IPS-18c (cell line): Measurements from ENCODE around the gene CCDC87.
"Not testable (repeated sequence)": the region's sequence is repeated elsewhere in the genome, so short reads cannot be mapped to it uniquely, and the experiment has no call there.

ENCODE experiments used
- H3K4me3 ChIP-seq: 2 replicates; pipeline ENCODE4 v1.7.0; 2013; ENCODE audit warnings: low read depth, mild to moderate bottlenecking, low read length, moderate library complexity; ENCODE audit not compliant: insufficient read depth
- H3K9me3 ChIP-seq: one replicate; pipeline ENCODE4 v1.6.1; 2013; ENCODE audit warnings: mild to moderate bottlenecking, low read length, moderate library complexity; ENCODE audit not compliant: control insufficient read depth, insufficient read depth

CCDC87 gene

GRCh38 chr11:66592457-66593302 lies at the start of gene CCDC87, which contains the start of gene CCS:
Gene CCDC87, minus strand, starts transcription at chr11:66593063. Its CDS starts 48 bp downstream, at chr11:66593015.
Gene CCS, plus strand, starts transcription at chr11:66593185. Its CDS starts 77 bp downstream, at chr11:66593262.
- Histone ChIP-seq H3K4me3 (peak within 1 kb of the TSS; percentile 56), H3K9me3 (peaks cover 4% of the 10 kb centered on the region)

- Histone ChIP-seq H3K4me3 (no peak overlapping the region), H3K9me3 (no peaks in the 10 kb centered on the region)
Measured at GRCh38 chr11:66641834-66642233, 49.0 kb upstream of the CCDC87 start.

GRCh38 chr11:66639814-66640340 lies 47.0 kb upstream of the CCDC87 start:
- not testable (repeated sequence) for H3K9me3 ChIP-seq
- H3K4me3 ChIP-seq: peak overlapping the region; percentile 97

GRCh38 chr11:66639066-66639813 lies 46.4 kb upstream of the CCDC87 start:
- H3K9me3 ChIP-seq: no peaks in the 10 kb centered on the region
- peak overlapping the region; percentile 97 for H3K4me3 ChIP-seq

- H3K4me3 ChIP-seq: peak within 1 kb of the TSS; percentile 97
Measured at GRCh38 chr11:66638177-66639065, 45.6 kb upstream of the CCDC87 start, which contains the start of gene RBM4. Gene RBM4, plus strand, starts transcription at chr11:66638703. Its CDS starts 1,009 bp downstream, at chr11:66639712.

GRCh38 chr11:66637557-66638176 lies 44.8 kb upstream of the CCDC87 start:
- Histone ChIP-seq H3K4me3 (peak overlapping the region; percentile 34), H3K9me3 (no peaks in the 10 kb centered on the region)

More at GRCh38 chr11:66638177-66639065, 45.6 kb upstream of the CCDC87 start, which contains the start of gene RBM4:
- no peaks in the 10 kb centered on the region for H3K9me3 ChIP-seq

- H3K4me3 ChIP-seq: no peak overlapping the region
Measured at GRCh38 chr11:66636411-66636810, 43.5 kb upstream of the CCDC87 start.

GRCh38 chr11:66632952-66633351 lies 40.1 kb upstream of the CCDC87 start:
- Histone ChIP-seq H3K9me3 (peaks cover 2% of the 10 kb centered on the region), H3K4me3 (no peak overlapping the region)

More at GRCh38 chr11:66636411-66636810, 43.5 kb upstream of the CCDC87 start:
- peaks cover 2% of the 10 kb centered on the region for H3K9me3 ChIP-seq

GRCh38 chr11:66631883-66632282 lies 39.0 kb upstream of the CCDC87 start:
- no peak overlapping the region for H3K4me3 ChIP-seq
- peaks cover 2% of the 10 kb centered on the region for H3K9me3 ChIP-seq

GRCh38 chr11:66629356-66629755 lies 36.5 kb upstream of the CCDC87 start:
- Histone ChIP-seq H3K9me3 (peaks cover 2% of the 10 kb centered on the region), H3K4me3 (no peak overlapping the region)

- Histone ChIP-seq H3K9me3 (peaks cover 2% of the 10 kb centered on the region), H3K4me3 (no peak overlapping the region)
Measured at GRCh38 chr11:66628061-66628603, 35.3 kb upstream of the CCDC87 start.

- peaks cover 2% of the 10 kb centered on the region for H3K9me3 ChIP-seq
- no peak overlapping the region for H3K4me3 ChIP-seq
Measured at GRCh38 chr11:66626926-66627325, 34.1 kb upstream of the CCDC87 start.

- no peak overlapping the region for H3K4me3 ChIP-seq
- no peaks in the 10 kb centered on the region for H3K9me3 ChIP-seq
Measured at GRCh38 chr11:66626382-66626781, 33.5 kb upstream of the CCDC87 start.

- Histone ChIP-seq H3K4me3 (no peak overlapping the region), H3K9me3 (no peaks in the 10 kb centered on the region)
Measured at GRCh38 chr11:66625752-66626149, 32.9 kb upstream of the CCDC87 start.

- H3K4me3 ChIP-seq: no peak overlapping the region
- H3K9me3 ChIP-seq: no peaks in the 10 kb centered on the region
Measured at GRCh38 chr11:66625041-66625751, 32.3 kb upstream of the CCDC87 start.
